Caco-2 (cell line): Measurements from ENCODE around the gene PLK5. TPM values are rescaled to one million over a fixed set of nuclear protein-coding genes. Genes with fewer than 3 reads are reported as not detected.

Source experiments
- BruUV-seq: library from RNA; stranded (reverse); fragments of 400-500 nt; replicated peaks from 2 replicates; lab custom pipeline; 2021; lab: Mats Ljungman, UMichigan
- CTCF ChIA-PET: fragments of 300-600 bp; sonication (Branson Sonifier 250); formaldehyde crosslinking; loops from one replicate; lab custom pipeline; 2022; ENCODE audit warnings: antibody characterized with exemption; lab: Charles Lee
- POLR2A ChIA-PET: fragments of 300-600 bp; sonication (Branson Sonifier 250); formaldehyde crosslinking; loops from one replicate; lab custom pipeline; 2022; ENCODE audit warnings: antibody characterized with exemption; lab: Charles Lee
- DNase-seq, 2 experiments: peaks; one replicate each; pipeline versions ENCODE4 v3.0.0 to v3.0.0-alpha.2; 2020 to 2022
- H3K27me3 ChIP-seq: replicated peaks from 2 replicates; pipeline ENCODE4 v1.6.0; 2011; ENCODE audit warnings: low read length; ENCODE audit not compliant: control insufficient read depth, insufficient read depth
- H3K36me3 ChIP-seq: 2 replicates; pipeline ENCODE4 v1.5.1; 2011; ENCODE audit warnings: low read length; ENCODE audit not compliant: control insufficient read depth, insufficient read depth
- H3K4me1 ChIP-seq: fragments of 250-450 bp; sonication (Bioruptor Pico); 2 replicates; pipeline ENCODE4 v1.5.1; 2020; ENCODE audit warnings: mild to moderate bottlenecking
- H3K4me3 ChIP-seq: 2 replicates; pipeline ENCODE4 v1.5.1; 2011; ENCODE audit warnings: low read depth, mild to moderate bottlenecking, control low read depth, low read length
- H3K9me3 ChIP-seq: fragments of 250-450 bp; sonication (Bioruptor Pico); 2 replicates; pipeline ENCODE4 v1.5.1; 2020; ENCODE audit warnings: mild to moderate bottlenecking, moderate library complexity
- H3K27ac Mint-ChIP-seq: one replicate; pipeline ENCODE4 v1.8.0; 2022; ENCODE audit warnings: mixed read lengths; ENCODE audit not compliant: unreplicated experiment
- H3K27me3 Mint-ChIP-seq: one replicate; pipeline ENCODE4 v1.8.0; 2022; ENCODE audit warnings: mixed read lengths; ENCODE audit not compliant: insufficient read depth, unreplicated experiment
- H3K36me3 Mint-ChIP-seq: one replicate; pipeline ENCODE4 v1.8.0; 2022; ENCODE audit warnings: mild to moderate bottlenecking, mixed read lengths; ENCODE audit not compliant: insufficient read depth, unreplicated experiment
- H3K4me1 Mint-ChIP-seq: one replicate; pipeline ENCODE4 v1.8.0; 2022; ENCODE audit warnings: low read depth, mixed read lengths; ENCODE audit not compliant: unreplicated experiment
- H3K4me3 Mint-ChIP-seq: one replicate; pipeline ENCODE4 v1.8.0; 2022; ENCODE audit warnings: mild to moderate bottlenecking, moderate library complexity, mixed read lengths; ENCODE audit not compliant: unreplicated experiment
- H3K9me3 Mint-ChIP-seq: one replicate; pipeline ENCODE4 v1.8.0; 2022; ENCODE audit warnings: mixed read lengths; ENCODE audit not compliant: unreplicated experiment
- CTCF ChIP-seq, 2 experiments: fragments of 200-600 bp in 1 of 2; IDR thresholded peaks; 1 replicate in 1 of 2; 2 replicates in 1 of 2; pipeline versions ENCODE4 v1.5.1 to v1.8.0; 2011 to 2022; ENCODE audit warnings: antibody characterized with exemption in 1 of 2, control low read depth in 1 of 2, inconsistent platforms in 1 of 2, low read depth in 1 of 2, low read length in 1 of 2, mild to moderate bottlenecking in 1 of 2, moderate library complexity in 1 of 2; ENCODE audit not compliant: insufficient read depth in 1 of 2, severe bottlenecking in 1 of 2, unreplicated experiment in 1 of 2
- intact Hi-C: fragments of 100-400 bp; cut with micrococcal nuclease; formaldehyde crosslinking; loops from one replicate; pipeline ENCODE4 v1.10.0; 2022; ENCODE audit not compliant: unreplicated experiment
- total RNA-seq: library from RNA; stranded (reverse); gene quantifications from 2 replicates; pipeline ENCODE4 v1.2.3, GENCODE V29; 2022

Gene PLK5
- total RNA-seq, 1 experiment from 2014 or later: not detected

- Mint-ChIP-seq H3K36me3 (peaks cover 6% of the 10 kb centered on the region), H3K9me3 (no peaks in the 10 kb centered on the region), H3K4me3 (peak overlapping the region; percentile 73), H3K27ac (no peak overlapping the region), H3K4me1 (peaks cover 6% of the 10 kb centered on the region), H3K27me3 (no peaks in the 10 kb centered on the region)
- Histone ChIP-seq H3K36me3 (peaks cover 1% of the 10 kb centered on the region; the same call in 1 of the 2 replicates), H3K9me3 (no peaks in the 10 kb centered on the region), H3K4me1 (peaks cover 24% of the 10 kb centered on the region), H3K4me3 (peak overlapping the region; percentile 91), H3K27me3 (no peaks in the 10 kb centered on the region)
- no TSS peak for BruUV-seq
- peak; percentile 70 to 77 for DNase-seq
- intact Hi-C loops: loop anchor here (2.0 kb wide), 1 partner anchor 23 kb away; the partner anchor contains the start of genes PCSK4 and REEP6
- TF ChIP-seq CTCF (IDR thresholded peaks at IDR 0.05; ENCODE audit: insufficient read depth in 1 of 2, low read depth in 1 of 2, low read length in 1 of 2, severe bottlenecking in 1 of 2, unreplicated experiment in 1 of 2): peak; percentile 69 to 83
- CTCF ChIA-PET: interaction anchor here (0.6 kb wide), 1 partner anchor 21 kb away, joined by 5 read pairs; no protein-coding TSS in a partner anchor
- POLR2A ChIA-PET: interaction anchor here (0.5 kb wide), 1 partner anchor 676 kb away, joined by 11 read pairs; no protein-coding TSS in a partner anchor
These were observed 10.2 kb upstream of the PLK5 start for GRCh38 chr19:1513499-1514294.

- intact Hi-C loops: no loop called here
- Mint-ChIP-seq H3K4me1 (peaks cover 6% of the 10 kb centered on the region), H3K4me3 (peak overlapping the region; percentile 73), H3K36me3 (peaks cover 6% of the 10 kb centered on the region), H3K27ac (no peak overlapping the region), H3K27me3 (no peaks in the 10 kb centered on the region), H3K9me3 (no peaks in the 10 kb centered on the region)
- Histone ChIP-seq H3K36me3 (peaks cover 1% of the 10 kb centered on the region; the same call in 1 of the 2 replicates), H3K9me3 (no peaks in the 10 kb centered on the region), H3K4me3 (no peak overlapping the region), H3K27me3 (no peaks in the 10 kb centered on the region), H3K4me1 (peaks cover 22% of the 10 kb centered on the region)
- POLR2A ChIA-PET: interaction anchor here (0.5 kb wide), 1 partner anchor 676 kb away, joined by 11 read pairs; no protein-coding TSS in a partner anchor
- TF ChIP-seq CTCF (IDR thresholded peaks at IDR 0.05; ENCODE audit: insufficient read depth in 1 of 2, low read depth in 1 of 2, low read length in 1 of 2, severe bottlenecking in 1 of 2, unreplicated experiment in 1 of 2): no peak
- DNase-seq: no peak
- CTCF ChIA-PET: interaction anchor here (0.6 to 1.2 kb wide), 2 partner anchors 20 to 32 kb away, joined by 4 to 5 read pairs; no protein-coding TSS in a partner anchor
- no TSS peak for BruUV-seq
These were observed 9.6 kb upstream of the PLK5 start for GRCh38 chr19:1514295-1514661.

- no peaks in the 10 kb centered on the region for H3K27me3 Mint-ChIP-seq
- H3K36me3 Mint-ChIP-seq: peaks cover under 1% of the 10 kb centered on the region
- H3K4me1 Mint-ChIP-seq: peaks cover 6% of the 10 kb centered on the region
- DNase-seq: peak in 1 of 2 experiments; percentile 28
- intact Hi-C loops: no loop called here
- no peaks in the 10 kb centered on the region for H3K9me3 ChIP-seq
- TF ChIP-seq CTCF (IDR thresholded peaks at IDR 0.05; ENCODE audit: insufficient read depth in 1 of 2, low read depth in 1 of 2, low read length in 1 of 2, severe bottlenecking in 1 of 2, unreplicated experiment in 1 of 2): no peak
- no peaks in the 10 kb centered on the region for H3K27me3 ChIP-seq
- ChIA-PET POLR2A (interaction anchor here (0.6 kb wide), 1 partner anchor 70 kb away, joined by 5 read pairs; no protein-coding TSS in a partner anchor), CTCF (interaction anchor here (0.7 to 1.2 kb wide), 2 partner anchors 24 to 31 kb away, joined by 4 read pairs; partner anchors contain the start of gene REEP6)
- H3K9me3 Mint-ChIP-seq: no peaks in the 10 kb centered on the region
- no TSS peak for BruUV-seq
- H3K36me3 ChIP-seq: peaks cover 1% of the 10 kb centered on the region; the same call in 1 of the 2 replicates
- no peak overlapping the region for H3K4me3 Mint-ChIP-seq
- H3K4me1 ChIP-seq: peaks cover 17% of the 10 kb centered on the region
- H3K27ac Mint-ChIP-seq: no peak overlapping the region
- H3K4me3 ChIP-seq: no peak overlapping the region
These were observed 8.7 kb upstream of the PLK5 start for GRCh38 chr19:1514986-1515721.
